G401 (cell line): ENCODE data around the gene COL13A1. TPM values are rescaled to one million over a fixed set of nuclear protein-coding genes. Genes with fewer than 3 reads are reported as not detected.

ENCODE experiments used
- DNase-seq: peaks from one replicate; pipeline ENCODE4 v3.0.0-alpha.2; 2015; ENCODE audit warnings: low spot score
- in situ Hi-C: cut with HindIII; loops from 2 replicates; pipeline ENCODE4 v1.10.0; 2016; ENCODE audit warnings: low sequenced_read_pairs, mixed read lengths
- total RNA-seq: library from RNA; depleted of rRNA; stranded (reverse); fragments of >200 nt; shearing (Covaris generic); gene quantifications from 2 replicates; pipeline ENCODE4 v1.2.3, GENCODE V29; 2014

Gene COL13A1
- total RNA-seq, 1 experiment from 2014 or later = 0.17 TPM

- DNase-seq = peak; percentile 61
- in situ Hi-C loops = no loop called here
Measured at GRCh38 chr10:69876931-69877330, 75.2 kb downstream of the COL13A1 start.

- in situ Hi-C loops = no loop called here
- DNase-seq = no peak
Measured at GRCh38 chr10:69878038-69878437, 76.3 kb downstream of the COL13A1 start.

GRCh38 chr10:69878951-69879350 lies 77.2 kb downstream of the COL13A1 start:
- DNase-seq = no peak
- in situ Hi-C loops = no loop called here

- DNase-seq = no peak
- in situ Hi-C loops = no loop called here
Measured at GRCh38 chr10:69879634-69880257, 78.0 kb downstream of the COL13A1 start.

GRCh38 chr10:69880301-69881081 lies 78.8 kb downstream of the COL13A1 start:
- DNase-seq = no peak
- in situ Hi-C loops = no loop called here

GRCh38 chr10:69881202-69881601 lies 79.5 kb downstream of the COL13A1 start:
- DNase-seq = no peak
- in situ Hi-C loops = no loop called here

- DNase-seq = peak; percentile 68
Measured at GRCh38 chr10:69883310-69884023, 81.8 kb downstream of the COL13A1 start.

GRCh38 chr10:69884024-69884367 lies 82.3 kb downstream of the COL13A1 start:
- no peak for DNase-seq
- in situ Hi-C loops = no loop called here

More at GRCh38 chr10:69883310-69884023, 81.8 kb downstream of the COL13A1 start:
- in situ Hi-C loops = no loop called here

GRCh38 chr10:69884686-69885085 lies 83.0 kb downstream of the COL13A1 start:
- in situ Hi-C loops = no loop called here
- no peak for DNase-seq

GRCh38 chr10:69885379-69886013 lies 83.8 kb downstream of the COL13A1 start:
- in situ Hi-C loops = no loop called here
- DNase-seq = peak; percentile 67

- in situ Hi-C loops = no loop called here
- no peak for DNase-seq
Measured at GRCh38 chr10:69888882-69889584, 87.3 kb downstream of the COL13A1 start.

GRCh38 chr10:69890065-69890847 lies 88.5 kb downstream of the COL13A1 start:
- DNase-seq = peak; percentile 96
- in situ Hi-C loops = no loop called here

GRCh38 chr10:69891057-69891617 lies 89.4 kb downstream of the COL13A1 start:
- in situ Hi-C loops = no loop called here
- DNase-seq = no peak

GRCh38 chr10:69892406-69892805 lies 90.7 kb downstream of the COL13A1 start:
- DNase-seq = peak; percentile 61
- in situ Hi-C loops = no loop called here

GRCh38 chr10:69892816-69893215 lies 91.1 kb downstream of the COL13A1 start:
- in situ Hi-C loops = no loop called here
- no peak for DNase-seq

GRCh38 chr10:69893271-69893900 lies 91.7 kb downstream of the COL13A1 start:
- no peak for DNase-seq
- in situ Hi-C loops = no loop called here

- in situ Hi-C loops = no loop called here
- DNase-seq = no peak
Measured at GRCh38 chr10:69894156-69894555, 92.5 kb downstream of the COL13A1 start.

- in situ Hi-C loops = no loop called here
- no peak for DNase-seq
Measured at GRCh38 chr10:69895759-69896158, 94.1 kb downstream of the COL13A1 start.
